Measurements from ENCODE around the gene TRIM43.
"Not testable (repeated sequence)": the region's sequence is repeated elsewhere in the genome, so short reads cannot be mapped to it uniquely, and the experiment has no call there.

TRIM43 gene

DNA sequence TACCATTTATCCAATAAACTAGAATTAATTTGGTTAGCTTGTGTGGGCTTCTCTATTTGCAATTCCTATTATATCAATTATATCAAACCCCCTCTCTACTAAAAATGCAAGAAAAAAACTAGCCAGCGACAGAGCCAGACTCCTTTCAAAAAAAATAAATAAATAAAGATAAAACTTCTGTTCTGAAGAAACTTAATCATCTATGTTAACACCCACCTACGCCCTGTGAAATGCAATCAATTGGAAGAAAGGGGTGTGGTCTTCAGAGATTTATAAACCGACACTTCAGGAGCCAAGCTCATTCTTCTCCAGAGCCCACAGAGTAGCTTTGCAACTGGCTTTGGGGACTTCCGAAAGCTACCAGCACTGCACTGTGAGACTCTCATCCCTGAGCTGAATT is at the start of gene TRIM43:
TSS of gene TRIM43 (plus strand) at position 301 of the 400 bp plus-strand sequence. CDS start 2,023 bp downstream, outside the sequence.
- DNase-seq (ENCODE audit: low spot score) = not testable (repeated sequence)

DNA sequence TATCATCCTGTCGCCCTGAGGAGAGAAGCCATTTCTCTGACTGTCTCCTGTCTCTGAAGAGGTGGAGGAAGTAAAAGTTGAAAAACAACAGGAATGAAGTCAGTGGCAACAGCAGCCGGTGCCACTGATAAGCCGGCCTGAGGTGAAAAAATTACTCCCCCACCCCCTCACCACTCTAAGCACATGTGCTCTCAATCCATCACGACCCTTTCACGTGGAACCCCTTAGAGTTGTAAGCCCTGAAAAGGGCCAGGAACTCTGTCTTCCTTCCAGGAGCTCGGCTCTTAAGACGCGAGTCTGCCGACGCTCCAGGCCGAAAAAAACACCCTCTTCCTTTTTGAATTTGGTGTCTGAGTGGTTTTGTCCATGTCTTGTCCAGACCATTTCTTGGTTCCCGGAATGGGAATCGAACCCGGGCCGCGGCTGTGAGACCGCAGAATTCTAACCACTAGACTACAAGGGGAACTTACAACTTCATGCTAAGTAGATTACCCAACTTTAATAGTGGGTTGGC is 40.7 kb upstream of the TRIM43 start:
- no peak for DNase-seq (ENCODE audit: low spot score)

DNA sequence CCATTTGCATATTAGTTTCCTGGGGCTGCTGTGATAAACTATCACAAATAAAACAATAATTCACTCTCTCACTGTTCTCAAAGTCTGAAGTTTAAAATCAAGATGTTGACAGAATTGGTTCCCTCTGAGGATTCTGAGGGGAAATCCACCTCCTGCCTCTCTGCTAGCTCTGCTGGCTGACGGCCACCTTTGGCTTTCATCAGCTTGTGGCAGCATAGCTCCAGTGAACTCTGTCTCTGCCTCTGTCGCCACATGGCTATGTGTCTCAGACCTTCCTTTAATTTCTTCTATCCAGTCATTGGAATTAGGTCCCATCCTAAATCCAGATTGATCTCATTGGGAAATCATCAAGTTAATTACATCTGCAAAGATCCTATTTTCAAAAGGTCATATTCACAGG is 38.9 kb upstream of the TRIM43 start:
- DNase-seq (ENCODE audit: low spot score) = no peak

DNA sequence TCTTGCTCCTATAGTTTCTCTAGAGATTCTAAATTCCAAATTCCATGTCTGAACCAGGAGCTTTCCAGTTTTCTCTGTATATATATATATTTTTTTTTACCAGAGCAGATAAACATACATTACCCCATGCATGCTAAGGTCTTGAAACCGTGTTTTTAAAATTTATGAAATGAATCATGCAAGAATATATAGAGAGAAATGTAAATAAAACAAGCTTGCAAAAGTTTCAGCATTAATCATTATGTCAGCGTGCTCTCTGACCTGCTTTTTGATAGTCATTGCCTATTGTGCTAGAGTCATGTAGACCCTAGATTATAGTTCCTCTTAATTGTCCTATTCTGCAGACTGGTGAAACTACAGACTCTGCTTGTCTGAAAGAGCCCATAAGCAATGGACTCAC is 22.6 kb upstream of the TRIM43 start:
- DNase-seq (ENCODE audit: low spot score) = no peak

DNA sequence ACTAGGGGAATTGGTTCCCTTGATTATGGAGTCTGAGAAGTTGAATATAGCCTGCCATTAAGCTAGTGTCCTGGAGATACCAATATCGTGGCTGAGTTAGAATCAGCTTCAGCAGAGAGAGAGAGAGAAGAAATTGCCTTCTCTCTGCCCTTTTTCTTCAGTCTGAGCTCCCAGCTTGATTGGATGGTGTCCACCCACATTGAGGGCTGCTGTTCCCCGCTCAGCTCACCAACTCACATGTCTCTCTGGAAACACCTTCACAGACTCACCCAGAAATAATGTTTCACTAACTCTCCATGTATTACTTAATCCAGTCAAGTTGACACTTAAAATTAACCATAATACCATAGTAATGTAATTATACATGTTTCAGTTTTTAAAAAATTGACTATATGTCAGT is 17.9 kb upstream of the TRIM43 start:
- DNase-seq (ENCODE audit: low spot score) = no peak

DNA sequence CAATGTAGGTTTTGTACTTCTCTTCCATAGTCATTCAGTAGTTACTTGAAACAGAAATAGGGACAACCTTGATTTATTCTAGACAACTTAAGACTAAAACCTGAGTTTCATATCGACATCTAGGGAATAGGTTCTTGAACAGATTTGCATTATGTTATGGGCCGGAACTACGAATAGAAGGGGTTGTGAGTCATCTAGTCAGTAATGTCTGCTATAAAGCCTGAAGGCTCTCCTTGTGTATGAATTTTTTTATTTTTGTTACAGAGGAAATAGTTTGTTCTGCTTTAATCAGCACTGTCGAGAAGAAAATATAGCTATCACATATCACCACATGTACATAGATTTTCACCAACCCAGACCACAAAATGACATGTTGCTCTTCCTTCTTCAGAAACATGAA is 17.3 kb upstream of the TRIM43 start:
- DNase-seq (ENCODE audit: low spot score) = no peak

DNA sequence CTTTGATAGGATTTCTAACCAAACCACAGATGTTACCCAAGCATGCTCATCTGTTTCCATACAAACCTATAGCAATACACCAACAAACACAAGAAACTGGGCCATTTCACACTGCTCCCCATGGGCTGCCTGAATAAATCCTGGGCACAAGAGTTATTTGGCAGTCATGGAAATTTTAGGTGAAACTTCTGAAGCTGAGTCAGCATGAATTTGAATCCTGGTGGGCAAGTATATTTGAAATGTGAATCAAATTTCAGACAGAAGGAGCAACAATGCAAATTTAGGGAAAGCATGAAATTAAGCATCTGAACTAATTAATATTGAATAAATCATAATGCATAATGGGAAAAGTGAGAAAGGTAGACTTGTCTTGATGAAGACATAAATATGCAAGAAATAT is 15.9 kb upstream of the TRIM43 start:
- DNase-seq (ENCODE audit: low spot score) = no peak

DNA sequence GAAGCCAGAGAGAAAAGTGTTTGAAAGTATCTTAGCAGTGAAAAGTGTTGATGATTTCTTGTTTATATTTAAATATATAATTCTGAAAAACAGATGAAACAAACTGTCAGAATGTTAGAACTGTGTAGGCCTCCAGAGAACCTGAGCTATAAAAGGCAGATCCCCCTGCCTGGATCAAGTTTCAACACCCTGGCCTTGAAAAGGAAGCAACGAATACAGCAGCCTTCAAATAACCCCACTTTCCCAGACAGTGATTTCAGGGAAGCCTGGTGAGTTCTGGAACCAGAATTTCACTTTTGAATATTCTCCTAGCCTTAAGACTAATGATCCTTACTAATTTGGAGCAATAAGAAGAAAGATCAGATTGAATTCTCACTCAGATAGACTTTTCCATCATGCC is 13.3 kb upstream of the TRIM43 start:
- no peak for DNase-seq (ENCODE audit: low spot score)

DNA sequence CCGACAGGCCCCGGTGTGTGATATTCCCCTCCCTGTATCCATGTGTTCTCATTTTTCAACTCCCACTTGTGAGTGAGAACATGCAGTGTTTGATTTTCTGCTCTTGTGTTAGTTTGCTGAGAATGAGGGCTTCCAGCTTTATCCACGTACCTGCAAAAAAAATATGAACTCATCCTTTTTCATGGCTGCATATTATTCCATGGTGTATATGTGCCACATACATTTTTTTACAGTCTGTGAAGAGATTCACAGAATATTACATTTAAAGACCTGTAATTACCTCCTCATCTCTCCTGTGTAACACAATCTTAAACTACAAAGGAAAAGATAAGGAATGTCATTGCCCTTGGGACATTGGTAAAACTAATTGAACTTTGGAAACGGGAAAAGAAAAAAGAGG is 8.3 kb upstream of the TRIM43 start:
- not testable (repeated sequence) for DNase-seq (ENCODE audit: low spot score)

DNA sequence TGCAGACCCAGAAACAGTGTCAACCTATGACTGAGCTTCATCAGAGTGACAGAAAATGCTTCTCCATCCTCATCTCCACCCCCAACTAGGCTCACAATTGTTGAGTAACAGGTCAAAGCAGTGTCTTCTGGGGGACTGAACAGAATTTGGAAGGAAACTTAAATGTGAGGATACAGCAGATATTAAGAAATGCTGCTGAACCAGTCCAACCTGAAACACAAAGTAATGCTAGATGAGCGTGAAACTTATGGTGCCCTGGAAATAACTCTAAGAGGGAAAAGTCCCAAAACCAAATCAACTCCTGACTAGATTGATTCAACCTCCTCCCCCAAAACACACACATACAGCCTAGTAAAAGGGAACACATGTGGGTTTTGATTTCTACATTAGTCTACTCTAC is 7.5 kb upstream of the TRIM43 start:
- DNase-seq (ENCODE audit: low spot score) = not testable (repeated sequence)

DNA sequence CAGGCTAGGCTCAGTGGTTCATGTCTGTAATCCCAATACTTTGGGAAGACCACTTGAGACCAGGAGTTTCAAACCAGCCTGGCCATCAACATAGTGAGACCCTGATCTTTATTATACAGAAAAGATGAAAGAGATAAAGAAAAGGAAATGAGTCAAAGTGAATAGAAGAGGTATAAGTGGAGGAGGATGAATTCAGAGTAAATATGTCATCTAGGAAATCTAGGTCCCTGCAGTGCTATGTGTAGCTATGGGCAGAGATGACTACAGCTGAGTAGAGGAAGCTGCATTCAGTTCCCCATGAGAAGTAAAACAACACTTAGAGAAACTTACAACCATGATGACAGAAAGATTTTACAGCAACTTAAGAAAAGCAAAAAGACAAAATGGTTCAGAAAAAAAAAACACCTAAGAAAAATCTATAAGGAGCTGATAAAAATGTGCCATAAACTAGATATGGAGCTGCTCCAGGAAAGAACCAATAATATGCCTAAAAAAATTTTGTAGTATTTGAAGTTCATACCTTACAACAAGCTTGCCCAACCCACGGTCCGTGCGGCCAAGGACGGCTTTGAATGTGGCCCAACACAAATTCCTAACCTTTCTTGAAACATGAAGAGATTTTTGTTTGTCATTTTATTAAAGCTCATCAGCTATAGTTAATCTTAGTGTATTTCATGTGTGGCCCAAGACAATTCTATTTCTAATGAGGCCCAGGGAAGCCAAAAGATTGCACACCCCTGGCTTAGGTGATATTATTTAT is 1.8 kb upstream of the TRIM43 start:
- DNase-seq (ENCODE audit: low spot score) = not testable (repeated sequence)

DNA sequence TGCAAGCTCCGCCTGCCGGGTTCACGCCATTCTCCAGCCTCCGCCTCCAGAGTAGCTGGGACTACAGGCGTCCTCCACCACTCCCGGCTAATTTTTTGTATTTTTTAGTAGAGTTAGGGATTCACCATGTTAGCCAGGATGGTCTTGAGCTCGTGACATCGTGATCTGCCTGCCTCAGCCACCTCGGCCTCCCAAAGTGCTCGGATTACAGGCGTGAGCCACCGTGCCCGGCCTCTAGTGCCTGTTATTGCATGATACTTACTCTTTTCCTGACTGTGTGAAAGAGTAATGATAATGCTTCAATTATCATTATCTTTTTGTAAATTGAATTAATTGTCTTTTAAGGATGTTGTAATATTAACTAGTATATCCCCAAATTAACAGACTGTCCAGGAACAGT is 1.2 kb downstream of the TRIM43 start:
- DNase-seq (ENCODE audit: low spot score) = not testable (repeated sequence)

DNA sequence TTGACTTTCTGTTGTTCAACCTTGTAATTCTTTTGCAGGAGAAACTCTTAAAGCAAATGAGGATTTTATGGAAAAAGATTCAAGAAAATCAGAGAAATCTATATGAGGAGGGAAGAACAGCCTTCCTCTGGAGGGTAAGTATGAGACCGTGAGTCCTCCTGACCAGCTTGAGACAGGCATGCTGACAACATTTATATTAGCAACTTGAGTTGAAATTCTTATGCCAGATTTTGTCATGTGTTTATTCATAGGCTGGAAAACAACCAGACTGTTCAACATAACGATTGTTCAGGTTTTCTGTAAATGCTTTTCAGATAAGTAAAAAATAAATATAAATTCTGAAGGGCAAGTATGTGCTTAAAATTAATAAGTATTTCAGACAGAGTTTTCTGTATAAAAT is 3.2 kb downstream of the TRIM43 start:
- not testable (repeated sequence) for DNase-seq (ENCODE audit: low spot score)

DNA sequence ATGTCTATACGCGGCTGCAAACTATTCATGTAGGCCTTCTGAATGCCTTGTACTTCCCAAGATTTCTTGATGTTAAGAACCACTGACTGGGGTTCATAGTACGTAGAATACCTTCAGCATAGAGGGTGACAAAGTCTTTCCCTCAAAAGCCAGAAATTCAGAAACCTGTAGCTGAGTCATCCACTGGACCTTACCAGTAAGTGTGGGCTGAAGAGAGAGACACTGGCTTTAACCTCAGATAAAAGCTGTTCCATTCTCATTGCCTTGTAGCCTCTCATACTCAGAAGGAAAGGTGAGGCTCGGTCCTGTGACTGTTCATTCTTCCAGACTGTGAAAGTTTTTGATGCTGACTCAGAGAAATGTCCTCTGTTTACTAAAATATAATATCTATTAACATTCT is 9.5 kb downstream of the TRIM43 start:
- DNase-seq (ENCODE audit: low spot score) = not testable (repeated sequence)

DNA sequence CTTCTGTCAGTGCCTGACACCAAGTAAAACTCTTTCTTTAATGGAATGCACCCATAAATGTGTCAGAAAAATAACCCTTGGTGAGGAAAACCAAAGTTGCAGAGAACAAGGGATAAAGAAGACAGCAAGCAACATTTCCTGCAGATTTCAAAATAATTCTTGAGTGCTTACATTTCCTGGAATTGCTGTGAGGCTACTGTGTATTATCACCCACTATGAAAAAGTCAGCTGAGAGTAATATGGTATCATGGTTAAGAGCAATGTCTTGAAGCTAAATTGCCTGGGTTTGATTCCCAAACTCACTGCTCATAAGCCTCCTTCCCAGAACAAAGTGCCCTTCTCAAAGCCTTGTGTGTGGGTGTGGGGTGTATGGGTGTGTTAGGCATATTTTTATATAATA is 10.3 kb downstream of the TRIM43 start:
- DNase-seq (ENCODE audit: low spot score) = not testable (repeated sequence)

DNA sequence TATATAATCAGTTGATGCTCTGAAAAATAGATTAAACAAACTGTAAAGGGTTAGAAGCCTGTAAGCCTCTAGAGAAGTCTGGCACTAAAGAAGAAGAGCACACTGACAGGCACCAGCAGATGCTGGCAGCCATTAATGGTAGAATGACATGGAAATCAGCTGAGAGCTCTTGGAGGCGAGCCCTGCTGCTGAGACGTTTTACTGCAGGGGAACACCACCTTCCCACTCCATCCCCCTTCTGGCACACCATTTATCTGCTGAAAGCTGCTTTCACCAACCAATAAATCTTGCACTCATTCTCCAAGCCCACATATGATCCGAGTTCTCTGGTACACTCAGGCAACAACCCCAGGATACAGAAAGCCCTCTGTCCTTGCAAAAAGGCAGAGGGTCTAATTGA is 16.6 kb downstream of the TRIM43 start:
- not testable (repeated sequence) for DNase-seq (ENCODE audit: low spot score)

DNA sequence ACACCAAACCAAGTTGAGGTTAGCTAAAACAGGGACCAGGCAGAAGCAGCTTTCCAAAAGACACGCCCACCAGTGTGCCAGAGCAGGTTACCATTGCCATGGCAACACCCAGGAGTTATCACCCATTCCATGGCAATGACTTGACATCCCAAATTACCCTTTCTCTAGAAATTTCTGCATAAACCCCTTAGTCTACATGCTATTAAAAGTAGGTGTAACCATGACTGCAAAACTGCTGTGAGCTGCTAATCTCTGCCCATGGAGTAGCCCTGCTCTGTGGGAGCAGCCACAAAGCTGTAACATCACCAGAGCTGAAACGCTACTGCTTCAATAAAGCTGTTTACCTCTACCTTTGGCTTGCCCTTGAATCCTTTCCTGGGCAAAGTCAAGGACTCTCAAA is 18.0 kb downstream of the TRIM43 start:
- DNase-seq (ENCODE audit: low spot score) = not testable (repeated sequence)

DNA sequence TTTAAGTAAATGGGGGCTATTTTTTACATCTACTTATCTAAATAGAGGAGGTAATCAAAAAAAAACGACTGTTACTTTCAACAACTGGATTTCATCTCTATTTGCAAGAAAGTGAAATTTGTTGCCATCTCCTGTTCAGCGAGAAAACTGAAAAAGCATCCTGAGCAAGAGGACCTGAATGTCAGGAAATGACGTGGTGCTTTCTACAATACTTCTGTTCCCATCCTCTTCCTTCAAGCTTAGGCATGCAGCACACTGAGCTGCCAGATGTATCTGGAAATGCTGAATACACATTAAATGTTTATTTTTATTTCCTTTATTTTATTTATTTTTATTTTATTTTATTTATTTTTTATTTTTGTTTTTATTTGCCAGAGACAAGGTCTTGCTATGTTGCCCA is 21.2 kb downstream of the TRIM43 start:
- not testable (repeated sequence) for DNase-seq (ENCODE audit: low spot score)

DNA sequence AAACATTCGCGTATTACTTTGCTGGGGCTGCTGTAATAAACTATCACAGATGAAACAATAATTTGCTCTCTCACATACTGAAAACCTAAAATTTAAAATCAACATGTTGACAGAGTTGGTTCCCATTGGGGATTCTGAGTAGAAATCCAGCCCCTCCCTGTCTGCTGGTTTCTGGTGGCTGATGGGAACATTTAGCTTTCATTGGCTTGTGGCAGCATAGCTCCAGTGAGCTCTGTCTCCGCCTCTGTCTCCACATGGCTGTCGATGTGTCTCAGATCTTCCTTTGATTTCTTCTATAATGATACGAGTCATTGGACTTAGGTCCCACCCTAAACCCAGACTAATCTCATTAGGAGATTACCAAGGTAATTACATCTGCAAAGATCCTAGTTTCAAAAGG is 30.9 kb downstream of the TRIM43 start:
- not testable (repeated sequence) for DNase-seq (ENCODE audit: low spot score)

DNA sequence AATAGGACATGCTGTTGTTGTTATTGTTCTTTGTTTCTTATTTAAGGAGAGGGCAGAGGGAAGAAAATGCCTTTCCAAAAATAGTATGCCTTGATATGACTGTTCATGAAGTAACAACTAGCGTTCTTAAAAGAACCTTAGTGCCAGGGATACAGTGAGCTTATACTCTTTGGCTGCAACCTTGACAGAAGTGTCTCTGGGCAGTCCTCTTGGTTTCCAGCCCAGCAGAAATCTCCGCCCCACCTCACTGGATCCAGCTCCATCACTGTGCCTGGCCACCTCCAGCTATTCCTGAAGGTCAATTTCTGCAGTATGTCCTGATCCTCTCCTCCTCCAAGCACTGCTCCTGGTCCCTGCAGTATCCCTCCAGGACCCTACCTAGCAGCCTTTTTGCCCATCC is 39.2 kb downstream of the TRIM43 start:
- DNase-seq (ENCODE audit: low spot score) = not testable (repeated sequence)

DNA sequence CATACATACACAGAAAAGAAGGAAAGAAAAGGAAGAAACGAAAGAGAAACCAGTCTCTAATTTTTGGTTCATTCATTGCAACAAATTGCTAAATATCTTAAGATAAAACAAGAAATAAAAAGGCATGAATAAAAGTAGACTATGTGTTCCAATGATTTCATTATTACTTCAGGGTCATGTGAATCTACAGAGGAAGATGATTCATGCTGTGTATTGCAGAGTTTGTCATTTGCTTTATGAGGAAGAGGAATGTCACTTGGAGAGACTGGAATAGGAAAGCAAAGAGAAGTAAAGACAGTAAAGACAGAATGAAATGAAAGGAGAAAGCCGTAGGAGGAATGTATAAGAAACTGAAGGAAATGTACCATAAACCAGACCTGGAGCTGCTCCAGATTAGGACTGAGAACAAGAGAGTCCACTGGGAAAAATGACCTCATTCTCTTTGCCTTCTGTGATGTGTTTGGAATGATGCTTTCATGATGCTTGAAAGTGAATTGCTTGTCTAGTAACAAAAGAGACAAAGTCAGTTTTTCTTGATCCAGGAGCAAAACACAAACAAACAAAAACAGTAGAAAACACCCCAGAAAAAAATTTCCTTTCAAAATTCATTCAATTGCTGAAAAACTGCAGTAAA is 41.9 kb downstream of the TRIM43 start:
- not testable (repeated sequence) for DNase-seq (ENCODE audit: low spot score)

DNA sequence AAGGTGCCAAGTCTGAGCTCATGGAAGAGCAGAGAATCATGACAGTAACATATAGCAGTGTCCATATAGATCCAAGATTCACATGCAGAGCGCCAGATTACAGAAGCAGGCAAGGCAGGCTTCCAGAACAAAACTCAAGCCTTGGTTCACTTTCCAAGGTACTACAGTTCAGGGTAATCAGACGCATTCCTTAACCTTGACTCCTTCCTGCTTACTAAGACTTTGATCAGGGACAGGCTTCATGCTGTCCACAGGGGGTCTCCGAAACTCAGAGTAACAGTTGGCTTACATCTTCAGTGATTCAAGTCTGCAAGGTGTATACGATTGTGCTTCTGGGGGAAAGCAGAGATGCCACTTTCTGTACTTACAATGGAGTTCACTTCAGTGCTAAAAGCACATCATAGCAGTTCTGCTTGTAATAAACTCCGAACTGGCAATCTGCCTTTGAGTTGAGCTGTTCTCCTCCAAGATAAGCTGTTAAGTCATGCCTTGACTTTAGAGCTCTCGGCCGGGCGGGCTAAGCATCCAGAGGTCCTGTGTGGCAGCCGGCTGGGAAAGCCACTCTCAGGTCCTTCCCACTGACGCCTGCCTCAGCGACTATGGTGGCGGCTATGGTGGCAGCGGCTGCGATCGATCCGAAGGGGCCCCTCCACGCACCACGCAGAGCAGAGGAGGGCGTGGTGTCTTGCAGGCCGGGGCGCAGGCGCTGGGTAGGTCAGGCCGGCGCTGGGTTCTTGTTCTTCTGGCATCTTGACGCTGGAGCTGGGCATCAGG is 48.9 kb downstream of the TRIM43 start:
- DNase-seq (ENCODE audit: low spot score) = not testable (repeated sequence)

DNA sequence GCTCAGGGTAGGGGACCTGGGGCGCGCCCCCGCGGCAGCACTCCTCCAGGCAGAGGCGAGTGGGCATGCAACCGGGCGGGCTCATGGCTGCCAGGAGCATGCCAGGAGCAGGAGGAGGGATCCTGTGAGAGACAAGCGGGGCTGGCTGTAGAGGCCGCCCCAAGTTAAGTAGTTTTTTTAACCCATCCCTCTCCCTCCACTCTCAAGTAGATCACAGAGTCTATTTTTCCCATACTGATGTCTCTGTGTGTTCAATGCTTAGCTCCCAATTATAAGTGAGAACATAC is 49.4 kb downstream of the TRIM43 start:
- not testable (repeated sequence) for DNase-seq (ENCODE audit: low spot score)

Measured in LoVo (cell line).